GM18870 (cell line): Measurements from ENCODE around the gene NR1I3.
"Not testable (repeated sequence)": the region's sequence is repeated elsewhere in the genome, so short reads cannot be mapped to it uniquely, and the experiment has no call there.

Experiments
- ATAC-seq: cut with Tn5 transposase; IDR thresholded peaks from one replicate; pipeline ENCODE4 v1.9.1; 2021; ENCODE audit warnings: moderate library complexity; ENCODE audit not compliant: unreplicated experiment

NR1I3 gene

GRCh38 chr1:161238039-161238473, at the start of gene NR1I3:
Gene NR1I3 (minus strand): TSS chr1:161238203. CDS start chr1:161236565, 1,638 bp downstream.
- no peak for ATAC-seq

GRCh38 chr1:161287482-161288054, 49.6 kb upstream of the NR1I3 start:
- no peak for ATAC-seq

GRCh38 chr1:161285521-161285920, 47.5 kb upstream of the NR1I3 start:
- ATAC-seq, result no peak

- no peak for ATAC-seq
These were observed 47.1 kb upstream of the NR1I3 start for GRCh38 chr1:161285113-161285512.

- no peak for ATAC-seq
These were observed 45.0 kb upstream of the NR1I3 start for GRCh38 chr1:161282991-161283390.

- ATAC-seq, result no peak
These were observed 36.9 kb upstream of the NR1I3 start for GRCh38 chr1:161274874-161275273.

GRCh38 chr1:161273402-161273801, 35.4 kb upstream of the NR1I3 start:
- ATAC-seq, result no peak

GRCh38 chr1:161267321-161267720, 29.3 kb upstream of the NR1I3 start:
- ATAC-seq, result no peak

- no peak for ATAC-seq
These were observed 28.8 kb upstream of the NR1I3 start for GRCh38 chr1:161266836-161267235.

- ATAC-seq, result no peak
These were observed 28.2 kb upstream of the NR1I3 start for GRCh38 chr1:161266202-161266601.

GRCh38 chr1:161265305-161265704, 27.3 kb upstream of the NR1I3 start:
- ATAC-seq, result no peak

GRCh38 chr1:161261261-161262235, 23.5 kb upstream of the NR1I3 start:
- ATAC-seq, result no peak

GRCh38 chr1:161260376-161261260, 22.6 kb upstream of the NR1I3 start:
- ATAC-seq, result no peak

GRCh38 chr1:161259765-161260164, 21.8 kb upstream of the NR1I3 start:
- no peak for ATAC-seq

- ATAC-seq, result no peak
These were observed 21.3 kb upstream of the NR1I3 start for GRCh38 chr1:161259345-161259702.

- no peak for ATAC-seq
These were observed 20.7 kb upstream of the NR1I3 start, which contains the start of gene PCP4L1 for GRCh38 chr1:161258439-161259344. Gene PCP4L1 (plus strand): TSS chr1:161258745. CDS start chr1:161258975, 230 bp downstream.

- not testable (repeated sequence) for ATAC-seq
These were observed 19.1 kb upstream of the NR1I3 start for GRCh38 chr1:161257109-161257508.

- not testable (repeated sequence) for ATAC-seq
These were observed 18.0 kb upstream of the NR1I3 start for GRCh38 chr1:161255955-161256520.

GRCh38 chr1:161255302-161255701, 17.3 kb upstream of the NR1I3 start:
- ATAC-seq, result not testable (repeated sequence)

- no peak for ATAC-seq
These were observed 13.6 kb upstream of the NR1I3 start for GRCh38 chr1:161251579-161251978.
